Measurements from ENCODE around the gene UNC79. TPM values are rescaled to one million over a fixed set of nuclear protein-coding genes. Genes with fewer than 3 reads are reported as not detected.

UNC79 gene
- total and polyA plus RNA-seq, 10 of the 15 experiments (the other 5 are each of a cell fraction or from before 2014, with no cell fraction given): 0.04 to 0.29 (median 0.14) TPM

DNA sequence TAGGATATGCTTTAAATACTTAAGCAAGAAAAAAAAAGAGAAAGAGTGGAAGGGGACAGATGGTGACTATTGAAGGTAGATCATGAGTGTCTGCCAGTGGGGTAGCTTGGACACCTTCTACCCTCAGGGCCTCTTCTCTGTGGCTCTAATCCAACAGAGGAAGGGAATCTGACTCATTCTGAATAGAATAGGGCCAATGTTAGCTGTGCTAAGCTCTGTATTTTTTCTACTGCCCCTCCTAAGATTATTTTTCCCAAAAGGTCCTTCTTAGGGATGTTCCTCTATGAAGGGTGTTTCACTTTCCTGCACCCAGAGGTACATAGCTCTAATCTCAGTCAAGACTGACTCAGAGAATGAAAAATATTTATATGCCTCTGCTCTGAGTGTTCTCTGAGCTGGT, 25.6 kb downstream of the UNC79 start:
- no peaks in the 10 kb centered on the region for H3K36me3 ChIP-seq (ENCODE audit: control insufficient read depth in 2 of 2, insufficient read depth in 2 of 2, low read length in 1 of 2)
- ChIA-PET RAD21 (ENCODE audit: unreplicated experiment) (no interaction called here), CTCF (interaction anchor here (0.6 kb wide), 1 partner anchor 223 kb away, joined by 3 read pairs; no protein-coding TSS in a partner anchor), SMC1A (ENCODE audit: uncharacterized antibody, unreplicated experiment) (interaction anchor here (0.8 kb wide), 1 partner anchor 15 kb away, joined by 3 read pairs; no protein-coding TSS in a partner anchor), POLR2A (no interaction called here)
- no peak overlapping the region for H3K4me2 ChIP-seq (ENCODE audit: control insufficient read depth, insufficient read depth)
- no peak overlapping the region for H2AFZ ChIP-seq (ENCODE audit: control insufficient read depth, low read depth, low read length)
- intact Hi-C loops (cut with micrococcal nuclease; ENCODE audit: unreplicated experiment): no loop called here
- in situ Hi-C loops (cut with MboI): no loop called here
- BruUV-seq (replicated peaks): no TSS peak
- H3K9me3 ChIP-seq (replicated peaks; ENCODE audit: control insufficient read depth, insufficient read depth, low read length): no peaks in the 10 kb centered on the region
- ATAC-seq (no peak), FAIRE-seq (no peak), DNase-seq (ENCODE audit: low read depth, low spot score) (no peak)
- no peaks in the 10 kb centered on the region; a peak in 1 of 4 replicates for H3K27me3 ChIP-seq (replicated peaks in 1 of 2; ENCODE audit: control insufficient read depth in 2 of 2, insufficient read depth in 2 of 2, low read length in 1 of 2)
- no peak overlapping the region for H3K27ac ChIP-seq (ENCODE audit: control insufficient read depth, insufficient read depth)
- TF ChIP-seq ZBTB33 (IDR thresholded peaks at IDR 0.05): no peak
- no peak for TF ChIP-seq SIN3A (IDR thresholded peaks at IDR 0.05; ENCODE audit: low read depth, low read length)
- TF ChIP-seq ZNF384 (IDR thresholded peaks at IDR 0.05; ENCODE audit: borderline replicate concordance, low read depth, low read length): no peak
- no peak for TF ChIP-seq BCLAF1 (IDR thresholded peaks at IDR 0.05)
- TF ChIP-seq BHLHE40 (IDR thresholded peaks at IDR 0.05; ENCODE audit: borderline replicate concordance in 1 of 2, low read depth in 2 of 2, low read length in 1 of 2): no peak
- no peak for TF ChIP-seq ZBED1 (IDR thresholded peaks at IDR 0.05; ENCODE audit: borderline replicate concordance)
- TF ChIP-seq ASH2L (IDR thresholded peaks at IDR 0.05; ENCODE audit: borderline replicate concordance, low read depth): no peak
- peaks cover 5% of the 10 kb centered on the region; the same call in 1 of the 2 replicates for H3K4me1 ChIP-seq (ENCODE audit: control insufficient read depth, insufficient read depth, low read length)
- H3K4me3 ChIP-seq: no peak overlapping the region
- H4K20me1 ChIP-seq (ENCODE audit: control insufficient read depth, insufficient read depth): no peaks in the 10 kb centered on the region
- no peaks in the 10 kb centered on the region for H3K79me2 ChIP-seq (ENCODE audit: control insufficient read depth, insufficient read depth, low read length)
- H3K9ac ChIP-seq (ENCODE audit: control insufficient read depth, insufficient read depth, low read length): no peak overlapping the region
